T-helper 1 cell treated with Interleukin-12 subunit alpha and Interleukin-12 subunit beta and Interleukin-4 antibody, amounts not matched to agents 30 μg/mL and 1 μg/mL, for 36 hours (primary cell): Measurements from ENCODE around the gene BTG1.
A peak's percentile ranks its signal among the peaks of the same experiment; 100 is the strongest.

ENCODE experiments used
- H3K27ac Mint-ChIP-seq: one replicate; pipeline ENCODE4 v1.8.0; 2021; ENCODE audit warnings: mild to moderate bottlenecking, mixed read lengths
- H3K27me3 Mint-ChIP-seq: one replicate; pipeline ENCODE4 v1.8.0; 2021; ENCODE audit warnings: low read depth, mixed read lengths
- H3K36me3 Mint-ChIP-seq: one replicate; pipeline ENCODE4 v1.8.0; 2021; ENCODE audit warnings: low read depth, mixed read lengths
- H3K4me1 Mint-ChIP-seq: one replicate; pipeline ENCODE4 v1.8.0; 2021; ENCODE audit warnings: low read depth, mixed read lengths
- H3K4me3 Mint-ChIP-seq: one replicate; pipeline ENCODE4 v1.8.0; 2021; ENCODE audit warnings: mild to moderate bottlenecking, moderate library complexity, mixed read lengths
- H3K9me3 Mint-ChIP-seq: one replicate; pipeline ENCODE4 v1.8.0; 2021; ENCODE audit warnings: mixed read lengths

The BTG1 gene, protein sequence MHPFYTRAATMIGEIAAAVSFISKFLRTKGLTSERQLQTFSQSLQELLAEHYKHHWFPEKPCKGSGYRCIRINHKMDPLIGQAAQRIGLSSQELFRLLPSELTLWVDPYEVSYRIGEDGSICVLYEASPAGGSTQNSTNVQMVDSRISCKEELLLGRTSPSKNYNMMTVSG

DNA sequence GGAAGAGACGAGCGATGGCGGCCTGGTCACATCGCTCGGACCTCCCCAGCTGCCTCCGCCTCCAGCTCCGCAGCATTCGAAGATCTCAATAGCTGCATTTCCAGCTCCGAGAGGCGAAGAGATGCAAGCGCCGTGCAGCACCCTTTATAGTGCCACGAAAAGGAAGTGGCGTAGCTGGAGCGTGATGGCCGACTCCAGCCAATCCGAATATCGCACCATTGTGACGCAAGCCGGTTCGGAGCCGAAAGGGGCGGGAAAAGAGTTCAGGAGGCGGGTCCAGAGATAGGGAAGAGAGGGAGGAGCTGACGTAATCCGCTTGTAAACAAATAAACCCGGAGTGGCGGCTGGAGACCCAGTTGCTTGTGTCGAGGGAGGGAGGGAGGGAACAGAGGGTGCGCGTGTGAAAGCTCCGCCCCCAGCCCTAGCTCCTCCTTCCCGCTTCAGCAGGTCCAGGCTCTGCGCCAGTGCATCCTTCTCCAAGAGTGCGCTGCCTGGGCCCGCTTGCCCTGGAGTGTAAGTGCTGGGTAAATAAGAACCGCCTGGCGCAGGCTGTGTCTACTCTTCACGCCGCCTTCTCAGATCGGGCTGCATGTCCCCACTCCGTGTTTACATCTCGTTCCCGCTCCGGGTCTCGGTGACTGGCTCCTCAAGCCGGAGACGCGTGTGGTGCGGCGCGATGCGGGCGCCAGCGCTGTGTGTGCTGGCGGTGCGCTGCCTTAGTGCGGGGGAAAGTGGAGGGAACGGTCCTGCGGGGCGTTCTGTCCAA is at the start of gene BTG1:
BTG1 (minus strand) TSS at position 116 of the 766 bp plus-strand sequence. CDS start 311 bp downstream, outside the sequence.
- peak within 1 kb of the TSS; percentile 98 for H3K27ac Mint-ChIP-seq
- no peaks in the 10 kb centered on the region for H3K9me3 Mint-ChIP-seq
- H3K4me1 Mint-ChIP-seq: peaks cover 24% of the 10 kb centered on the region
- H3K36me3 Mint-ChIP-seq: peaks cover 55% of the 10 kb centered on the region
- peak within 1 kb of the TSS; percentile 99 for H3K4me3 Mint-ChIP-seq
- no peaks in the 10 kb centered on the region for H3K27me3 Mint-ChIP-seq

DNA sequence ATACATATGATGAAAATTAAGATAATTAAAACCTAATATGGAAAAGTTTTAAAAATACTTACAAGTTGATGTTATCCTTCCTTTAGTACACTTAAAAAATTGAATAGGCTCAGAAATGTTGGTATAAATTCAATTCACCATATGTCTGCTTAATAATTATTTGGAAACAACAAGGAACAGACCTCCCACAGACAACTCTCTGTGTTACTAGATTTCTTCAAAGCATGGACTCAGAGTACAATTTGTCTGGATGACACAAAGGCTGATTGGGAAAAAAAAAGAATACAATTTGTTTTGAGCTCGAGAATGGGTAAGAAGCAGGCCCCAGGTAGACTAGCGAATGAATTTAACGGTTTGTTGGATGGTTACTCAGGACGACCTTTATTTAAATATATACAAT is 48.9 kb upstream of the BTG1 start:
- no peak overlapping the region for H3K27ac Mint-ChIP-seq

GRCh38 chr12:92193846-92194245 is 48.2 kb upstream of the BTG1 start:
- Mint-ChIP-seq H3K4me1 (peaks cover 7% of the 10 kb centered on the region), H3K27ac (no peak overlapping the region), H3K9me3 (peaks cover 20% of the 10 kb centered on the region), H3K27me3 (no peaks in the 10 kb centered on the region), H3K36me3 (peaks cover 6% of the 10 kb centered on the region), H3K4me3 (no peak overlapping the region)

More for the DNA sequence above, 48.9 kb upstream of the BTG1 start:
- Mint-ChIP-seq H3K4me1 (peaks cover 5% of the 10 kb centered on the region), H3K9me3 (peaks cover 22% of the 10 kb centered on the region), H3K36me3 (peaks cover 6% of the 10 kb centered on the region), H3K4me3 (no peak overlapping the region), H3K27me3 (no peaks in the 10 kb centered on the region)

DNA sequence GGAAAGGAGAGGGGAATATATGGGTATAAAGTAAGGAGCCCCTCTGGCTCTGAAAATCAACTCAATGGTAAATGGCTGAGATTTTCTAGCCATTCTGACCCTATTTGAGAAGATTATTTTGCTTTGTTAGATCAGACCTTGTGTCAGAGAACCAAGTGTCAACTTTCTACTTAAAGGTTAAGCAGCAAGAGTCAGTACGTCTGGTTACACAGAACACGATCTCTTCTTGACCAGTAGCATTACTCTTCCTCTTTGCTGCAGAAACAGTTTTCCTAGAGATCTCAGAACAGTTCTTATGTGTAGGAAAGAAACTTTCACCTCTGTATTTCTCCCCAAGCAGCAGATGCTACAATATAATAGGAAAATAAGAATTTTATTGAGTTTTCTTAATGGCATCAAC is 47.4 kb upstream of the BTG1 start:
- Mint-ChIP-seq H3K27ac (no peak overlapping the region), H3K27me3 (no peaks in the 10 kb centered on the region)

GRCh38 chr12:92192360-92192759 is 46.7 kb upstream of the BTG1 start:
- Mint-ChIP-seq H3K4me3 (no peak overlapping the region), H3K27me3 (no peaks in the 10 kb centered on the region), H3K36me3 (peaks cover 6% of the 10 kb centered on the region), H3K27ac (no peak overlapping the region), H3K9me3 (peaks cover 13% of the 10 kb centered on the region), H3K4me1 (peaks cover 12% of the 10 kb centered on the region)

More for the DNA sequence above, 47.4 kb upstream of the BTG1 start:
- Mint-ChIP-seq H3K9me3 (peaks cover 13% of the 10 kb centered on the region), H3K4me1 (peaks cover 8% of the 10 kb centered on the region), H3K4me3 (no peak overlapping the region), H3K36me3 (peaks cover 6% of the 10 kb centered on the region)

- H3K27me3 Mint-ChIP-seq: no peaks in the 10 kb centered on the region
- H3K36me3 Mint-ChIP-seq: peaks cover 3% of the 10 kb centered on the region
- H3K4me3 Mint-ChIP-seq: no peak overlapping the region
- H3K4me1 Mint-ChIP-seq: peaks cover 25% of the 10 kb centered on the region
- peaks cover 1% of the 10 kb centered on the region for H3K9me3 Mint-ChIP-seq
- H3K27ac Mint-ChIP-seq: no peak overlapping the region
These were observed 45.4 kb upstream of the BTG1 start for GRCh38 chr12:92191061-92191460.

DNA sequence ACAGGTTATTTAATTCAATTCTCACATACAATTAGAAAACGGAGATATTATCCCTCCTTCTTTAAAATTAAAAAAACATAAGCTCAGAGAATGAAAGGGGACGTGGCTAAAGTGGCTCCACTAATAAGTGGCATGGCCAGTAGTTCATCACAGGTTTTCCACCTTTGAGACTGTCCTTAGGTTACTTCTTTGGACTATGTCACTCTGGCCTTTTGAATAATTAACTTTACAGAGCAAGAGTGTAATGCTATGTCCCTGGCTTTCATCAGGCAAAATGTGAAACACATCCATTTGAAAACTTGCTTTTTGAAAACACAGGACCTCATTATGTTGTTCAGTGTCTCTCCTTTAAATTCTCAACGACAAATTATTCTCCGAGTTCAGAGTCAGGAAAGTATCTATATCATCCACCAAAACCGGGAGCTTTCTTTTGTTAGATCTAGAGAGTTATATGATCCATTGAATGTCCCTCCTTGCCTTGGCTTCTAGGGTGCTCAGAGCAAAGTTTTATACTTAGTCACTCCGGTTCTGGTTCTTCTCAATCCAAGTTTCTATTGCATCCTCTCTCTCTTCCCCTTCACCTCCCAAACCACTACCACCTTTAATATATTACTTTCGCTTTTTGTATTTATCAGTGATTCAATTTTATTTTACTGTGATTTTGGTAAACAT is 43.0 kb upstream of the BTG1 start:
- Mint-ChIP-seq H3K9me3 (no peaks in the 10 kb centered on the region), H3K27ac (no peak overlapping the region), H3K36me3 (no peaks in the 10 kb centered on the region), H3K4me3 (no peak overlapping the region), H3K27me3 (no peaks in the 10 kb centered on the region), H3K4me1 (peaks cover 43% of the 10 kb centered on the region)

DNA sequence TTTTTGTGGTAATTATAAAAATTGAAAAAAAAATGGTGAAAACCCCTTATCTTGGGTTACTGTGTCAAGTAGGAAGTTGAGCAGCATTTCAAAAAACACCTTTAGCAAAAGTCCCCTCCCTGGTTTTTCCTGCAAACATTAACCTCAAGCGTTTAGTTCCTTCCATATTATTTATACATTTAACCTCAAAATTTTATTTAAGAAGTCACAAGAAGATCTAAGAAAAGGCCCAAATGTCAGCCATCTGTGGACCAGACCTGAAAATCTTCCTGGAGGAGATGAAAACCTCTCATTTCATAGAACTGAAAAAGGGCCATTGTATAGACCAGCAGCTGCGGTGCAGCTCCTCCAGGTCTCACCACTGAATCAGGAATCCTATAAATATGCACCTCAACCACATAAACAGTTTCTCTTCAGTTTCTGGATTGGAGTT is 40.4 kb upstream of the BTG1 start:
- Mint-ChIP-seq H3K4me3 (peak overlapping the region; percentile 78), H3K4me1 (peaks cover 47% of the 10 kb centered on the region), H3K27ac (peak overlapping the region; percentile 92), H3K36me3 (peaks cover 4% of the 10 kb centered on the region), H3K9me3 (peaks cover 3% of the 10 kb centered on the region), H3K27me3 (no peaks in the 10 kb centered on the region)

- peaks cover 48% of the 10 kb centered on the region for H3K4me1 Mint-ChIP-seq
- no peaks in the 10 kb centered on the region for H3K27me3 Mint-ChIP-seq
- peak overlapping the region; percentile 50 for H3K4me3 Mint-ChIP-seq
- peaks cover 3% of the 10 kb centered on the region for H3K9me3 Mint-ChIP-seq
- H3K36me3 Mint-ChIP-seq: peaks cover 8% of the 10 kb centered on the region
- peak overlapping the region; percentile 92 for H3K27ac Mint-ChIP-seq
These were observed 39.4 kb upstream of the BTG1 start for GRCh38 chr12:92185052-92185451.

DNA sequence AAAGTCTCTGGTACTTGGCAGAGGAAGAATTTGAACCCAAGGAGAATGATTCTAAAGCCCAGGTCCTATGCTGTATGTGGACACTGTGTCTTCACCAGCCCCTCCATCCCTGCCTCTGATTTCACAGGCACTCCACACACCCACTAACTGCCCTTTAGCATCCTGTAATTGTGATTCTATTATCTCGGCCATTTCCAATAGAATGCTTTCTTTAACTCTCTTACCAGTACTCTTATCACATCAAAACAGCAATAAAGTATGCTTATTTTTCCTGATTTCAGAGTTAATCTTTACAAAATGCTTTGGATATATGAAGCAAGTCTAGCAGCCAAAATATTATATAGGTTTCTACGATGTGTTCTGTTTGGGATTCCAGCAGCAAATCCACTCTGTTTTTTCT is 37.9 kb upstream of the BTG1 start:
- Mint-ChIP-seq H3K4me3 (no peak overlapping the region), H3K9me3 (peaks cover 3% of the 10 kb centered on the region), H3K36me3 (peaks cover 8% of the 10 kb centered on the region), H3K27me3 (no peaks in the 10 kb centered on the region), H3K27ac (no peak overlapping the region), H3K4me1 (peaks cover 49% of the 10 kb centered on the region)

DNA sequence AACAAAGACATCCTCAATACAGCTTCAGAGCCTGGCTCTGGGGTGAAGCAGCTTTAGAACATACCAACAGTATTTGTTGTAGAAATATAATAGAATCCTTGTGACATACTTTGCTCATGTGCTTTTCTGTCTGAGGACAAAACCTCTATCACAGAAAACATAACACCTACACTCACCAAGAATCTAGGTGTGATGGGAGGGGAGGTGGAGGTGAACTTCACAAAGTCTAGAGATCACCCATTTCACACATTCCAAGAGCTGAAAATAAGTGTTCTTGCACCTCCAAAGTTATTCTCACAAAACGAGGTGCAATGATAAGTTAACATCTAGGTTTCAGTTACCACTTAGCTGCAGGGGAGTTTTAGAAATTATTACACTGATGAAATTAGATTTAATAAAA is 32.7 kb upstream of the BTG1 start:
- peaks cover 14% of the 10 kb centered on the region for H3K36me3 Mint-ChIP-seq
- no peak overlapping the region for H3K4me3 Mint-ChIP-seq
- H3K9me3 Mint-ChIP-seq: peaks cover 3% of the 10 kb centered on the region
- peaks cover 5% of the 10 kb centered on the region for H3K27me3 Mint-ChIP-seq
- H3K27ac Mint-ChIP-seq: no peak overlapping the region
- peaks cover 16% of the 10 kb centered on the region for H3K4me1 Mint-ChIP-seq

DNA sequence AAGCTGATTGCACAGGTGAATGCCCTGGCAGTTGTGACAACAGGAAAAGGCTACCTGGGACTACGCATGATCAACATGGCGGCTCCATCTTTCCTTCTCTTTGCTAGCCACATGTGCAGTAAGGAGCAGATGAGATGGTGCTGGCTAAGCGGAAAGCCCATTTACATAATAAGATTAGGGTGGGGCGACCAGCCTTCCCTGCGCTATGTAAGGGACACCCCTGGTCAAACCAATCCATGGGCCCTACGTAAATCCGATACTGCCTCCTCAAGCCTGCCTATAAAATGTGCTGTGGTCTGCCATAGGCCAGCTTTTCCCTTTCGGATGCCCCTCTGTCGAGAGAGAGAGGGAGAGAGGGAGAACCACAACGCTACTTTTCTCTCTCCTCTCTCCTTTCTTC is 31.0 kb upstream of the BTG1 start:
- no peak overlapping the region for H3K4me3 Mint-ChIP-seq
- H3K36me3 Mint-ChIP-seq: peaks cover 11% of the 10 kb centered on the region
- peaks cover 14% of the 10 kb centered on the region for H3K4me1 Mint-ChIP-seq
- no peaks in the 10 kb centered on the region for H3K9me3 Mint-ChIP-seq
- H3K27ac Mint-ChIP-seq: no peak overlapping the region
- H3K27me3 Mint-ChIP-seq: peaks cover 5% of the 10 kb centered on the region

GRCh38 chr12:92175961-92176360 is 30.3 kb upstream of the BTG1 start:
- Mint-ChIP-seq H3K4me3 (no peak overlapping the region), H3K4me1 (peaks cover 14% of the 10 kb centered on the region), H3K27ac (no peak overlapping the region), H3K27me3 (peaks cover 5% of the 10 kb centered on the region), H3K9me3 (no peaks in the 10 kb centered on the region), H3K36me3 (peaks cover 10% of the 10 kb centered on the region)

DNA sequence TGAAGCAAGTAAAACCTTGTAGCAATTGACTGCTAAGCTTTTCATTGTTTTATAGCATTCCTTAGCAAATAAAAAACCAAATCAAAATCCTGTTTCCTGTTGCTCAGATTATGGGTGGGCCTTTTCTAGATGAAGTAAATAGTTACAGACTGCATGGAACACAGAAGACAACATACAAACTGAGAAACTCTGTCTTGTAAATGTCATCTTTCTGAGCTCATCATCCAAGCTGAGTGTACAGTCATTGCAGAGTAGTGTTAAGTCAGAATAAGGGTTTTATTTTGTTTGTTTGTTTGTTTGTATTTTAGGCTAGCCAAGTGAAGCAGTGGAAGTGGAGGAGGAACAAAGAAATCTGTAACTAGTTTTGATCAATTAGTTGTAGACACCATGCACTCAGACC is 24.4 kb upstream of the BTG1 start:
- Mint-ChIP-seq H3K4me3 (no peak overlapping the region), H3K27me3 (no peaks in the 10 kb centered on the region), H3K36me3 (no peaks in the 10 kb centered on the region), H3K4me1 (peaks cover 9% of the 10 kb centered on the region), H3K9me3 (no peaks in the 10 kb centered on the region), H3K27ac (no peak overlapping the region)

DNA sequence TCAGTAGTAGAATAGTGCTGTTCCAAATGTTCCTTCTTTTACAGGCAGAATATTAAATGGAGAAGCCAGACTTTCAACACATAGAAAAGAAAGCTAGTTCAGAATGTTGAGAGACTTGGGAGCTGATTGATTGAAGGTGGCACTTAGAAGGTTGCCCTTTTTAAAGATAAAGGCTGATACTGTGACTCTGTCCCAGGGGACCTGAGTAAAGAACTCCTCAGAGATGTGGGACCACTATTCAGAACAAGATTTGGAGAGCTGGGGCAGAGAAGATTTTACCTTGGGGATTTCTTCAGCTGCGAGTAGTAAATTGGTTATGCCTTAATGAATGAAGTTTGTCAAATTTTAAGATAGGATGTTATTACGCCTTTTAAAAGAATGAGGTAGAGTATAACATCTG is 21.4 kb upstream of the BTG1 start:
- H3K9me3 Mint-ChIP-seq: peaks cover 7% of the 10 kb centered on the region
- H3K27me3 Mint-ChIP-seq: no peaks in the 10 kb centered on the region
- H3K36me3 Mint-ChIP-seq: no peaks in the 10 kb centered on the region
- no peak overlapping the region for H3K4me3 Mint-ChIP-seq
- peaks cover 10% of the 10 kb centered on the region for H3K4me1 Mint-ChIP-seq
- no peak overlapping the region for H3K27ac Mint-ChIP-seq
